Measurements from ENCODE around the gene RASGRF2. TPM values are rescaled to one million over a fixed set of nuclear protein-coding genes. Genes with fewer than 3 reads are reported as not detected.

The RASGRF2 gene
- total RNA-seq, 1 experiment from 2014 or later, result 9.1 TPM

DNA sequence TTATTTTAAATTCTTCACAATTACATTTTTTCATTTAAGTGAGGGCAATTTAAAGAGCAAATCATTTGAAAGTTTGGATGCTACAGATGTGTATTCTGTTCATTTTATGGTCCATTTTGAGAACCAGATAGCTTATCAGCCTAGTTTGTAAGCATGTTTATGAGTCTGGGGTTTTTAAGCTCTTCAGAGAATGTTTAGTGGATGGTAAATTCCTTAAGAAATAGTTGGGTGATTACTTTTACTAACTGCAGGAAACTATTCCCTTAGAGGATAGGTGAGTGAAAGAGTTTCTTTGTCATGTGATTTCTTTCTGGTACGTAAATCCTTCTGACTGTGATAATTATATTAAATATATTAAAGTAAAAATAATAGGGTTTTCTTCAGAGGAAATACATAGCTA, 17.6 kb downstream of the RASGRF2 start:
- no peak for DNase-seq (ENCODE audit: low spot score)
- no peak overlapping the region for H3K27ac ChIP-seq (ENCODE audit: low read depth, low read length, poor library complexity, severe bottlenecking)
- POLR2A ChIA-PET (ENCODE audit: low non-redundant PET), result no interaction called here
- TF ChIP-seq EZH2 (IDR thresholded peaks at IDR 0.05; ENCODE audit: borderline replicate concordance, low read depth, low read length, poor library complexity, severe bottlenecking), result no peak
- TF ChIP-seq, protein P1, sequence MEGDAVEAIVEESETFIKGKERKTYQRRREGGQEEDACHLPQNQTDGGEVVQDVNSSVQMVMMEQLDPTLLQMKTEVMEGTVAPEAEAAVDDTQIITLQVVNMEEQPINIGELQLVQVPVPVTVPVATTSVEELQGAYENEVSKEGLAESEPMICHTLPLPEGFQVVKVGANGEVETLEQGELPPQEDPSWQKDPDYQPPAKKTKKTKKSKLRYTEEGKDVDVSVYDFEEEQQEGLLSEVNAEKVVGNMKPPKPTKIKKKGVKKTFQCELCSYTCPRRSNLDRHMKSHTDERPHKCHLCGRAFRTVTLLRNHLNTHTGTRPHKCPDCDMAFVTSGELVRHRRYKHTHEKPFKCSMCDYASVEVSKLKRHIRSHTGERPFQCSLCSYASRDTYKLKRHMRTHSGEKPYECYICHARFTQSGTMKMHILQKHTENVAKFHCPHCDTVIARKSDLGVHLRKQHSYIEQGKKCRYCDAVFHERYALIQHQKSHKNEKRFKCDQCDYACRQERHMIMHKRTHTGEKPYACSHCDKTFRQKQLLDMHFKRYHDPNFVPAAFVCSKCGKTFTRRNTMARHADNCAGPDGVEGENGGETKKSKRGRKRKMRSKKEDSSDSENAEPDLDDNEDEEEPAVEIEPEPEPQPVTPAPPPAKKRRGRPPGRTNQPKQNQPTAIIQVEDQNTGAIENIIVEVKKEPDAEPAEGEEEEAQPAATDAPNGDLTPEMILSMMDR (conservative IDR thresholded peaks at IDR 0.05; ENCODE audit: low read depth, low read length), result no peak
- no peaks in the 10 kb centered on the region for H3K36me3 ChIP-seq (ENCODE audit: insufficient read depth, low read length, poor library complexity, severe bottlenecking)
- no TSS peak for BruUV-seq (replicated peaks)
- no peaks in the 10 kb centered on the region for H3K9me3 ChIP-seq (ENCODE audit: low read depth, low read length, poor library complexity, severe bottlenecking)
- H3K4me1 ChIP-seq (ENCODE audit: insufficient read depth, low read length, poor library complexity, severe bottlenecking), result peaks cover 10% of the 10 kb centered on the region
- no peaks in the 10 kb centered on the region for H3K27me3 ChIP-seq (replicated peaks; ENCODE audit: insufficient read depth, low read depth, low read length, poor library complexity)
- intact Hi-C loops (cut with micrococcal nuclease; ENCODE audit: unreplicated experiment), result no loop called here
- CTCF ChIA-PET, result no interaction called here
- H3K4me3 ChIP-seq (ENCODE audit: low read depth, low read length, poor library complexity, severe bottlenecking), result no peak overlapping the region

DNA sequence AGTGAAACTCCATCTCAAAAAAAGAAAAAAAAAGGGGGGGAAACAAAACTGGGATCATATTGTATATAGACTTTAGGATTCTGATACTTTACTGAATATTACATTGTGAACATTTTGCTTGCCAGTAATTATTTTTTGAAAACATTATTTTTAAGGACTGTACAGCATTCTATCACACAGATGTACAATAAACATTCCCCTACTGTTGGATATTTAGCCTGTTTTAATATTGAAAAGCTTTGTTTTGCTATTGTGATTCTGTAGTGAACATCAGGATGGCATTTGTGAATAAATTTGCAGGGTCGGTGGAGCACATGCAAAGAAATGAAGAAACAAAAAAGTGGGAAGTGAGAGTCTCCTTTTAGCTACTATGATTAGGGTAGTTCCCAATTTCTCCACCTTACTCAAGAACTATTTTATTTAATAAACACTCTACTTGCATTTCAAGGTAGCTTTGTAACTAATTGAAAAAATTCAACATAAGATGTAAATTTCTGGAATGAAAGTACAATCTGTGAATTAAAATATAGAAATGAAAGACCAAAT, 18.7 kb downstream of the RASGRF2 start:
- Histone ChIP-seq H3K9me3 (ENCODE audit: low read depth, low read length, poor library complexity, severe bottlenecking) (no peaks in the 10 kb centered on the region), H3K4me3 (ENCODE audit: low read depth, low read length, poor library complexity, severe bottlenecking) (no peak overlapping the region), H3K36me3 (ENCODE audit: insufficient read depth, low read length, poor library complexity, severe bottlenecking) (no peaks in the 10 kb centered on the region), H3K4me1 (ENCODE audit: insufficient read depth, low read length, poor library complexity, severe bottlenecking) (peaks cover 3% of the 10 kb centered on the region), H3K27ac (ENCODE audit: low read depth, low read length, poor library complexity, severe bottlenecking) (no peak overlapping the region), H3K27me3 (replicated peaks; ENCODE audit: insufficient read depth, low read depth, low read length, poor library complexity) (no peaks in the 10 kb centered on the region)
- no TSS peak for BruUV-seq (replicated peaks)
- no peak for DNase-seq (ENCODE audit: low spot score)
- TF ChIP-seq EZH2 (IDR thresholded peaks at IDR 0.05; ENCODE audit: borderline replicate concordance, low read depth, low read length, poor library complexity, severe bottlenecking), result no peak
- TF ChIP-seq, protein P1 (conservative IDR thresholded peaks at IDR 0.05; ENCODE audit: low read depth, low read length), result no peak
- POLR2A ChIA-PET (ENCODE audit: low non-redundant PET), result no interaction called here
- intact Hi-C loops (cut with micrococcal nuclease; ENCODE audit: unreplicated experiment), result no loop called here
- CTCF ChIA-PET, result no interaction called here

DNA sequence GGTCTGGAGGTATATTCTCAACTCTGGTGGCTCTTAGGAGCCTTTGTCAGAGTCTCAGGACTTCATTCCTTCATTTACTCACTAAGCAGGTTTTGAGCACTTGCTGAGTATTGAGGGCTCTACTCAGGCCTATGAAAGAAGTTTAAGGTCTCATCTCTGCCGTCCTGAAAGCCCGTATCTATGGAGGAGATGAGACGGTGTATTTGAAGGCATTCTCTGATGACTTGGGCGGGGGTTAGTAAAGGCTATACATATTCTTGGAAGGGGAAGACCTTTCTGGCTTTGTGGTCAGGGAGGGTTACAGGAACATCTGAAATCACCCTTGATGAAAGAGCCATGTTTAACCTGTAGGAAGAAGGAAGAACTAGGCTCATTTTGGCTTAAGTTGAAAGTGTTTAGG, 21.9 kb downstream of the RASGRF2 start:
- Histone ChIP-seq H3K27ac (ENCODE audit: low read depth, low read length, poor library complexity, severe bottlenecking) (no peak overlapping the region), H3K4me3 (ENCODE audit: low read depth, low read length, poor library complexity, severe bottlenecking) (no peak overlapping the region), H3K27me3 (replicated peaks; ENCODE audit: insufficient read depth, low read depth, low read length, poor library complexity) (no peaks in the 10 kb centered on the region), H3K36me3 (ENCODE audit: insufficient read depth, low read length, poor library complexity, severe bottlenecking) (no peaks in the 10 kb centered on the region), H3K4me1 (ENCODE audit: insufficient read depth, low read length, poor library complexity, severe bottlenecking) (peaks cover 9% of the 10 kb centered on the region), H3K9me3 (ENCODE audit: low read depth, low read length, poor library complexity, severe bottlenecking) (no peaks in the 10 kb centered on the region)
- ChIA-PET CTCF (no interaction called here), POLR2A (ENCODE audit: low non-redundant PET) (no interaction called here)
- no peak for DNase-seq (ENCODE audit: low spot score)
- BruUV-seq (replicated peaks), result no TSS peak
- TF ChIP-seq, protein P1 (conservative IDR thresholded peaks at IDR 0.05; ENCODE audit: low read depth, low read length), result no peak
- TF ChIP-seq EZH2 (IDR thresholded peaks at IDR 0.05; ENCODE audit: borderline replicate concordance, low read depth, low read length, poor library complexity, severe bottlenecking), result no peak
- intact Hi-C loops (cut with micrococcal nuclease; ENCODE audit: unreplicated experiment), result no loop called here

Measured in A673 (cell line).